SKM-1 treated with dmso at 0.1 percent for 144 hours (cell line): ENCODE results near the gene NMUR1.

ENCODE experiments used
- DNase-seq: peaks from one replicate; lab custom pipeline; 2025; ENCODE audit not compliant: unreplicated experiment; lab: John Stamatoyannopoulos, UW

Gene NMUR1

GRCh38 chr2:231526341-231527090 lies 3.7 kb downstream of the NMUR1 start:
- no peak for DNase-seq

- no peak for DNase-seq
Observed at GRCh38 chr2:231525248-231526163, 4.7 kb downstream of the NMUR1 start.

GRCh38 chr2:231524477-231525247 lies 5.6 kb downstream of the NMUR1 start:
- DNase-seq = no peak

GRCh38 chr2:231523451-231524285 lies 6.6 kb downstream of the NMUR1 start:
- no peak for DNase-seq

- no peak for DNase-seq
Observed at GRCh38 chr2:231522418-231523180, 7.6 kb downstream of the NMUR1 start.

- no peak for DNase-seq
Observed at GRCh38 chr2:231521443-231521842, 8.8 kb downstream of the NMUR1 start.

GRCh38 chr2:231519975-231520555 lies 10.2 kb downstream of the NMUR1 start:
- DNase-seq = no peak

GRCh38 chr2:231518771-231519170 lies 11.5 kb downstream of the NMUR1 start:
- no peak for DNase-seq

- DNase-seq = no peak
Observed at GRCh38 chr2:231515603-231516002, 14.6 kb downstream of the NMUR1 start.

- no peak for DNase-seq
Observed at GRCh38 chr2:231514951-231515297, 15.3 kb downstream of the NMUR1 start.

GRCh38 chr2:231514225-231514950 lies 15.9 kb downstream of the NMUR1 start:
- DNase-seq = peak; percentile 96

- DNase-seq = peak; percentile 49
Observed at GRCh38 chr2:231513746-231514224, 16.5 kb downstream of the NMUR1 start.

GRCh38 chr2:231512222-231512621 lies 18.0 kb downstream of the NMUR1 start:
- no peak for DNase-seq

- no peak for DNase-seq
Observed at GRCh38 chr2:231503766-231504165, 26.5 kb downstream of the NMUR1 start.

GRCh38 chr2:231502596-231502995 lies 27.6 kb downstream of the NMUR1 start:
- DNase-seq = no peak

GRCh38 chr2:231497651-231498050 lies 32.6 kb downstream of the NMUR1 start:
- no peak for DNase-seq

- DNase-seq = no peak
Observed at GRCh38 chr2:231494669-231495068, 35.6 kb downstream of the NMUR1 start.

- no peak for DNase-seq
Observed at GRCh38 chr2:231490801-231491200, 39.4 kb downstream of the NMUR1 start.

- no peak for DNase-seq
Observed at GRCh38 chr2:231489990-231490389, 40.3 kb downstream of the NMUR1 start.
